Cardiac fibroblast (primary cell): ENCODE data around the gene RTN4R.

Experiments
- DNase-seq, 2 donors: peaks; one replicate each; pipeline versions ENCODE4 v3.0.0 to v3.0.0-alpha.2; 2010; ENCODE audit warnings: low read depth in 2 of 2
- H3K4me3 ChIP-seq, 2 donors: replicated peaks in 1 of 2; 1 replicate in 1 of 2; 2 replicates in 1 of 2; pipeline ENCODE4 v1.5.1; 2011; ENCODE audit warnings: low read depth in 2 of 2, low read length in 2 of 2, mild to moderate bottlenecking in 2 of 2, moderate library complexity in 1 of 2
- CTCF ChIP-seq: IDR thresholded peaks from one replicate; pipeline ENCODE4 v1.5.1; 2011; ENCODE audit warnings: low read depth, mild to moderate bottlenecking, low read length, inconsistent platforms

Gene RTN4R

GRCh38 chr22:20261848-20262581 is 6.1 kb downstream of the RTN4R start:
- no peak for TF ChIP-seq CTCF
- DNase-seq = no peak
- no peak overlapping the region for H3K4me3 ChIP-seq

- DNase-seq = no peak
- TF ChIP-seq CTCF = no peak
- H3K4me3 ChIP-seq = no peak overlapping the region
Measured at GRCh38 chr22:20260071-20260765, 7.9 kb downstream of the RTN4R start.

- no peak for TF ChIP-seq CTCF
- DNase-seq = no peak
- no peak overlapping the region for H3K4me3 ChIP-seq
Measured at GRCh38 chr22:20259327-20259688, 8.8 kb downstream of the RTN4R start.

- H3K4me3 ChIP-seq = no peak overlapping the region
- DNase-seq = no peak
- peak; percentile 34 for TF ChIP-seq CTCF
Measured at GRCh38 chr22:20258584-20259326, 9.4 kb downstream of the RTN4R start.

- no peak overlapping the region for H3K4me3 ChIP-seq
- no peak for TF ChIP-seq CTCF
- no peak for DNase-seq
Measured at GRCh38 chr22:20258021-20258299, 10.2 kb downstream of the RTN4R start.

- H3K4me3 ChIP-seq = no peak overlapping the region
- no peak for DNase-seq
- TF ChIP-seq CTCF = no peak
Measured at GRCh38 chr22:20257212-20258020, 10.7 kb downstream of the RTN4R start.
